Activated naive CD8-positive, alpha-beta T cell treated with anti-CD3 and anti-CD28 coated beads, Interleukin-2, amount 50 U/mL, for 16 hours (primary cell): ENCODE results near the gene CHMP1A.
A peak's percentile ranks its signal among the peaks of the same experiment; 100 is the strongest.
"Not testable (repeated sequence)": the region's sequence is repeated elsewhere in the genome, so short reads cannot be mapped to it uniquely, and the experiment has no call there.

ENCODE experiments used
- DNase-seq: peaks from one replicate; pipeline ENCODE4 v3.0.0-alpha.2; 2020; ENCODE audit warnings: low read depth, low spot score

The CHMP1A gene

DNA sequence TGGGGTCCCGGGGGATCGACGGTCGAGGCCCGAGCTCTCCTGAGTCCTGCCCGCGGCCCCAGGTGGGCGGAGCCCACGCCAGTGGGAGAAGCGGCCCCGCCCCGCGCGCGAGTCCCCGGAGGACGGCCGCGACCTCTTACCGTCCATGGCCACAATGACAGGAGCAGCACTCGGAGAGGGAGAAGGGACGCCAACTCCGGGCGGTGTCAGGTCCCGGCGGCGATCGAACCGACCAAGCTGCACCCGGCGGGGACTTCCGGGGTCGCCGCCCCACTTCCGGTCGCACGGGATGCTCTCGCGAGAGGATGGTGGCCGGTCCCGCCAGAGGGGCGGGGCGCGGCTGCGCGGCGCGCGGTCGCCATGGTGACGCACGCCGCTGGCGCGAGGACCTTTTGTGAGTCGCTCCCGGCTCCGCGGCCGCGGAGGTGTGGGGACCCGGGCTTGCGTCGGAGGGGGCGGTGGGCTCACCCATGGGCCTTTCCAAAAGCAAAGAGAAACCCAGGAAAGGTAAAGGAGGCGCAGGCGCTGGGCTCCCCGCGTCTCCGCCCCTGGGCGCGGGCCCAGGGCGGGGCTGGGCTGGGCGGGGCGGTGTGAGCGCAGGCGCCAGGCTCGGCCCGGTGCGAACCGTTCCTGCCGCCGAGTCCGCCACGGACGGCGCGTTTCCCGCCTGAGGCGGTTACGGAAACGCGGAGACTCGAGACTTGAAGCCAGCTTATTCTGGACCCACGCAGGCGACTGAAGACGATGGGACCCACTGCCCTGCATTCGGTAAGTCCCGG, at the start of gene CHMP1A, which contains the start of gene SPATA33:
TSS of gene CHMP1A (minus strand) at position 267 of the 779 bp plus-strand sequence. CDS start at position 147, 120 bp downstream.
TSS of gene SPATA33 (plus strand) at position 395 of the 779 bp plus-strand sequence. CDS start at position 471, 76 bp downstream.
- peak; percentile 82 for DNase-seq

DNA sequence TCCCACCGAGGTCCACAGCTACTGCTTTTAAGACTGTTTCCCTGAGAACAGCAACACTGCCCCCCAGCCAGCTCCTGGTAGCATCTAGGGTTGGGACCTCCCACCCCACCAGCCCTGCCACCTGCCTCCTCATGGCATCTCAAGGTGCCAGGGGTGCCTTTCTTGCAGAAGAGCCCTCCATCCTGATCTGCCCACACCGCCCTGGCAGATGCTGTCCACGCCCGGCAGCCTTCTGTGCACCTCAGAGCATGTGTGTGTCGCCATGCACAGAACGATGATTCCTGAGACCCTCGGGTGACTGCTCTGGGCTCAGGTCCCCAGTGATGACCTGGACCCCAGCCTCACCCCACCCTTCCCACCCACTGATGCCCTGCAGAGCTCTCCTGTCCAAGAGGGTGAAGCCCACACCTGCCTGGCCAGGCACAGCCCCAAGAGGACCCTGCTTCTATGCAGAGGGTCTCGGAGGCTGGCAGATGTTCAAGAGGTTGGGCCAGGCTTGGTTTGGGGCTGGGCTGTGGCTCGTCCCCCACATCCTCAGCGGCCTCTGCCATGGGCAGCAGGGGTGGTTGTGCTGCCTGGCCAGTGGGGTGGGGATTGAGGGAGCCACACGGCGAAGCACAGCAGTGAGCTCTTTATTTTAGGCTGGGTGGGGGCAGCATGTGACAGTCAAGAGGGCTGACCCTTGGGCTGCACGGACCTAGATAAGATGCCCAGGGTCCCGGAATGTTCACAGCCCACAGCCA, 49.2 kb upstream of the CHMP1A start:
- DNase-seq = no peak

DNA sequence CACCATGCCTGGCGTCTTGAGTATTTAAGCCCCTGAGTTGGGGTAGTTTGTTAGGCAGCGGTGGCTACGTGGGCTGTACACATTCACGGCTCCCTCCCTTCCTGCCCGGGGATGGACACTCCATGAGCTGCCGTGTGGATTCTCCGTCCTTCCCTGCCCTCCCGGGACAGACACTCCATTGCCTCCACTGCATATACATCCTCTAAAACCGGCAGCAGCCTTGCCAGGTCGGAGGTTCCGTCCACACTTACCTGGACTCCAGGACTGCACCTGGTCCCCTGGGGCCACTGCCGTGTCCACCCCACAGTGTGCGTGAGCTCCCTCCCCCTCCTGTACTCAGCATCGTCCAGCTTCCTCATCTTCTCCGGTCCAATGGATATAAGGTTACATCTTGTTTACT, 47.5 kb upstream of the CHMP1A start:
- no peak for DNase-seq

DNA sequence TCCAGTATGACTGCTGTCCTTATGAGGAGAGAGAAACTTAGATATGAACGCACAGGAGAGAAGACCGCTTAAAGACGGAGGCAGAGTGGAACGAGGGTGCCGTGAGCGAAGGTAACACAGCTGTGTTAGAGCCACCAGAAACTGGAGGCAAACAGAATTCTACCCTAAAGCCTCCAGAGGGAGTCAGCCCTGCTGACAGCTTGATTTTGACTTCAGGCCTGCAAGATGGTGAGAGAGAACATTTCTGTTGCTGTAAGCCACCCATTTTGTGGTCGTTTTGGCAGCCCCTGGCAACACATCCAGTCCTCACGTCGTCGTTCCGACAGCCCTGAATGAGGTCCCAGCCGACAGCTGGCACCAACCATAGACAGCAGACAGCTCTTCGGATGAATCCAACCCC, 46.8 kb upstream of the CHMP1A start:
- no peak for DNase-seq

DNA sequence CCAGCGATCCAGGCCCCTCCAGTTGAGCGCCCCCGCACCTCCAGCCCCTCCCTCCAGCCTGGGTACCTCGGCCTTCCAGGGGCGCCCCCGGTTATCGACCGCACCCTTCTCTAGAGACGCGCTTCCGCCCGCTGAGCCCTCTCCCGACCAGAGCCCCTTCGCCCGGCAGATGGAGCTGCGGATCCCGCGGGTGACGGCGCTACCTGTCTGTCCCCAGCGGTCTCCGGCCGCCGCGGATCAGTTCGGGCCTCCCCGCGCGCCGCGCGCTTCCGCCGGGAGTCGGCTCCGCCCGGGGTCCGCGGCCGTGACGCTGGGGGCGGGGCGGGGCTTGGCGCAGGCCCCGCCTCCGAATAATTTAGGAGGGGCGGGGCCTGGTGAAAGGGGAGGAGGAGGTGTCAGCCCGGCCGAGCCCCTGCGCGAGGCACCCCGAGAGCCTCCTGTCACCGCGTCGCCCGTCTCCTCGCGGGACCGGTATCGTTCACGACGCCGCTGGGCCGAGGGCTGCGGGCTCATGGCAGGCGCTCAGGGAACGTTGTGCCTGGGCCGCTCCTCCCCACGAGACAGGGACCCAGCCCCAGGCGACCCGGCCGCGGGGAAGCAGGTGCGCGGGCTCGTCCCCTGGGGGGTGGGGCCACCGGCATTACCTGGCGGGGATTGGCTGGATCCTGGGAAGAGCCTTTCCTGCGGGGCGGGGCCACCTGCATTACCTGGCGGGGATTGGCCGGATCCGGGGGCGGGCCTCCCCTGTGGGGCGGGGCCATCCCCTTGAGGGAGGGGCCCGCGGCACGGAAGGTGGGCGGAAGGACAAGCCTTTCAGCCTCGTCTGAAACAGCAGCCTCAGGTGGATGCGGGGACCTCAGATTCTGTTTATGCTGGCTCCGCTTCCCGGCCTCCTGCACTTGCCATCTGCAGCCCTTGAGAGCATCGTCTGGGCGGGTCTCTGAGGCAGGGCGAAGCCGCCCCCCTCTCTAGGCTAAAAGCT, 44.2 kb upstream of the CHMP1A start, which contains the start of gene SPATA2L:
TSS of gene SPATA2L (minus strand) at position 281 of the 982 bp plus-strand sequence. CDS start 473 bp downstream, outside the sequence.
- peak; percentile 95 for DNase-seq

DNA sequence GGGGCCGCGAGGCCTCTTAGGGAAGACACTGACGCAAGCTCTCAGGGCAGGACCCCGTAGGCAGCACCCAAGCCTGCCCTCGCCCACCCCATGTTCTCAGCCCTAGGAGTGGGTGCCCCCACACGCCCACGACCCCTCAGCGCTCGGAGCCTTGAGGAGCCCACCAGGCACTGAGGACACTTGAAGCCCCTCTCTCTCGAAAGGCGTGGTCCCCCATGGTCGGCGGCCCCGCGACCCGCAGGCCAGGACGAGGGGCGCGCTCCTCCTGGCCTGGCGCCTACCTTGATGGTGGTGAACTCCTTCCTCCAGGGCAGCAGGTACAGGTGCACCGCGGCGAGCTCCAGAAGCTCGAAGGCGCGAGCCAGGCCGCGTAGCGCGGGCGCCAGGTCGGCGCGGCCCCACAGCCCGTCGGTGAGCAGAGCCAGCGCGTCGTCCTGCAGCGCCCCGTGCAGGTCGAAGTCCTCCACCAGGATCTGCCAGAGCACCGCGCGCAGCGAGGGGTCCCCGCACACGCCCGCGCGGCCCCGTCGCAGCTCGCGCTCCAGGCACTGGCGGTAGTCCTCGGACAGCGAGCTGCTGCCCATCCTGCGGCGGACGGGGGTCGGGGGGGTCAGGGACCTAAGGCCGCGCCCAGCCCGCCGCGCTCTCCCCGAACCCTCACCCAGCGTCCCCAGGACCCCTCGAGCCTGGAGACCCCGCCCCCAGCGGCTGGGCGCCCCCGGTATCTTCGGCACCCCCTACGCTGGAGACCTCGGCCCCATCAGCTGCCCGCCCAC, 43.3 kb upstream of the CHMP1A start:
- DNase-seq = no peak

DNA sequence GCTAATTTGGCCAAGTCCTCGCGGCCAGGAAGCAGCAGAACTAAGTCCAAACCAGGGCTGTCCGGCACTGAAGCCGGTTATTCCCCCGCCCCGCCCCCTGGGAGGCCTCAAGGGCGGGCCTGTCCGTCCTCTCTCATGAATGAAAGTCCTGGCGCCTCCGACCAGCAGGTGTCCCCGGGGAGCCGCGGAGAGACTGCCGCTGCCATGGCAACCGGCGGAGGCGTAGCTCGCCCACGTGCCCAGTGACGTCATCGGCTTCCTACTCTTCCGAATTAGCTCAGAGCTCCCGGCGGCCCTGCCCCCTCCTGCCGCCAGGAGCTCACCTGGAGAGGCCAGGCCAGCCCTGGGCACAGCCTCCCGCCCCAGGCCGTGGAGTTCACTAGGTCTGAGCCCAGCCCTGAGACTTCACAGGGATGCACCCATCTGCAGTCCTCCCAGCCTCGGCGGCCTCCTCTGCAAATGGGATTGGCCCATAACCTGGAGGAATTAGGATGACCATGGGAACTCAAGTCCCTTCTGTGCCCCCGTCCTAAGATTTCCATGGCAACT, 42.7 kb upstream of the CHMP1A start:
- DNase-seq = peak; percentile 87

DNA sequence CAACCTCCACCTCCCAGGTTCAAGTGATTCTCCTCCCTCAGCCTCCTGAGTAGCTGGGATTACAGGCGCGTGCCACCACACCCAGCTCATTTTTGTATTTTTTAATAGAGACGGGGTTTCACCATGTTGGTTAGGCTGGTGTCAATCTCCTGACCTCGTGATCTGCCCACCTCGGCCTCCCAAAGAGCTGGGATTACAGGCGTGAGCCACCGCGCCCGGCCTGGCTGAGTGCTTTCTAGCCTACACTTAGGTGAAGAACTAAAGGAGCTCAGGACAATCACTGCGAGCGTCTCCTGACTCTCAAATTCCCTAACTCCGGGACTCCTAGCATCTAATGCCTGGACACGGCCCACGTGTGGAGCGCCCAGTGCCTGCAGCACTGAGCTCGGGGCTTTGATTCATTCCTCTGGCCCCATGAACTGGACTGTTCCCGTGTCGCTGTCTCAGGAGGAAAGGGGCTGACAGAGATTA, 42.2 kb upstream of the CHMP1A start:
- not testable (repeated sequence) for DNase-seq

DNA sequence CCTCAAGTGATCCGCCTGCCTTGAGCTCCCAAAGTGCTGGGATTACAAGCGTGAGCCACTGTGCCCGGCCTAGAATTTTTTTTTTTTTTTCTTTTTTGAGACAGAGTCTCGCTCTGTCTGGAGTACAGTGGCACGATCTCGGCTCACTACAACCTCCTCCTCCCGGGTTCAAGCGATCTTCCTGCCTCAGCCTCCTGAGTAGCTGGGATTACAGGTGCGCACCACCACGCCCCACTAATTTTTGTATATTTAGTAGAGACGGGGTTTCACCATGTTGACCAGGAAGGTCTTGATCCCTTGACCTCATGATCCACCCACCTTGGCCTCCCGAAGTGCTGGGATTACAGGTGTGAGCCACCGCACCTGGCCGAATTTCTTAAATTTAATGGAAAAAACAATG, 41.2 kb upstream of the CHMP1A start:
- not testable (repeated sequence) for DNase-seq

DNA sequence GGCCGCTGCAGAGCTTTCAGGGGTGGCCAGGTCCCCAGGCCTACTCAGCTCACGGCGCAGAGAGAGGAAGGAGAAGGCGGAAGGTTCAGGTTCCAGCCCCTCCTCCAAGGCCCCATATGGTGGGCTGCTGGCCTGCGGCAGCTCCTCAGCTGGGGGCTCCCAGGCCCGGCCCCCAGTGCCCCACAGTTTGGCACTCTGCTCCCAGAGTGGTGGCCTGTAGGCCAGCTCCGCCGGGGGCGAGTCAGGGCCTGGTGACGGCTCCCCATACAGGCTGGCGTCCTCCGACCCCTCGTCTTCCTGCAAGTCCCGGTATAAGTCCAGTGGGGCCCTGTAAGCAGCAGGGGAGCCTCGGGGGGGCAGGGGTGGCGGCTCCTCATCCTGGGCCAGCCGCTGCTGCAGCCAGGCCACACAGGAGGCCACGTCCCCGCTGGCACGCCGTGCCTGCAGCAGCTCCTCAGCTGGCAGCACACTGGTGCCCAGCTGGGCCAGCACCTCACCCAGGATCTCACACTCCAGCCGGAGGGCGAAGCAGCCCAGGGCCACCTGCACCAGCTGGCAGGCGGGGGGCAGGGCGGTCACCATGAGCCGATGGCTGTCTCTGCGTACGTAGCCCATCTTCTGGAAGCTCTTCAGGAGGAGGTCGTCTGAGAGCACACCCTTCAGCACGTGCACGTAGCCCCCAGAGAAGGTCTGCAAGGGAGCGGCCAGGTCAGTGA, 40.3 kb upstream of the CHMP1A start:
- DNase-seq = no peak

DNA sequence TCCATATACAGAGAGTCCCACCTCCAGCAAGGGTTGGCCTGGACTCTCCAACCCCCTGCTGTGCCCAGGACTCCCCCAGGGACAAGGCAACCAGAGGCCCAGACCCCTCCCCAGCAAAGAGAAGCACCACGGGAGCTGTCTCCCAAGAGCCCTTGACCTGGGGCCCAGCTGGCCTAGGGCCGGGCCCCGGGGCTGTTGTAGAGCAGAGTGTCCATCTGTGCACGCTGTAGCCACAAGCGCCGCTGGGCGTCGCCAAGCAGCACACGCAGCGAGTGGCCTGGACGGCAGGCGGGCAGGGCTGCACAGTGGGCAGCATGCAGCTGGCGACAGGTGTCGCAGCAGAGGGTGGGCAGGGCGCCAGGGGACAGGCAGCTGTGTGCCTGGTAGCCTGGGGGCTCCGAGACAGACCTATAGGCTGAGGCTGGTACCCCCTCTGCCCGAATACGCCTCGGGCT, 39.7 kb upstream of the CHMP1A start:
- no peak for DNase-seq

DNA sequence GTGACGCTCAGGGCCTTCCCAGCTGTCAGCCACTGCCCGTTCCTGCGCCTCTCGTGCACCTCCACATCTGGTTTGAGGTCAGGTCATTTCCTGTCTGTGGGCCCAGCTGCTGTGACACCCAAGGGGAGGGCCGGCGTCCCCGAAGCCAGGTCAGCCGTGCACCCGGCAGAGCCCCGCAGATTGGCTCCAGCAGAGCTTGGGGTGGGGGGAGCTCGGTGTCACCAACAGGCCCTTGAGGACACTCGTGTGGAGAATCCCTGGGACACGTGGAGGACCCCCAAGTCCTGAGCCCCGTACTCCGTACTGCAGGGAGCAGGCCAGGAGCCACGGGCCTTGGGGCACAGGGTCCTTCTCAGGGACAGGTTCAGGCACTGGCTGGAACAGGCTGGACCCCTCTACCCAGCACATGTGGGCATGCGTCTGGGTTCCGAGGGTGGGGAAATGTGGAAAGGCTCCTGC, 39.2 kb upstream of the CHMP1A start:
- no peak for DNase-seq

DNA sequence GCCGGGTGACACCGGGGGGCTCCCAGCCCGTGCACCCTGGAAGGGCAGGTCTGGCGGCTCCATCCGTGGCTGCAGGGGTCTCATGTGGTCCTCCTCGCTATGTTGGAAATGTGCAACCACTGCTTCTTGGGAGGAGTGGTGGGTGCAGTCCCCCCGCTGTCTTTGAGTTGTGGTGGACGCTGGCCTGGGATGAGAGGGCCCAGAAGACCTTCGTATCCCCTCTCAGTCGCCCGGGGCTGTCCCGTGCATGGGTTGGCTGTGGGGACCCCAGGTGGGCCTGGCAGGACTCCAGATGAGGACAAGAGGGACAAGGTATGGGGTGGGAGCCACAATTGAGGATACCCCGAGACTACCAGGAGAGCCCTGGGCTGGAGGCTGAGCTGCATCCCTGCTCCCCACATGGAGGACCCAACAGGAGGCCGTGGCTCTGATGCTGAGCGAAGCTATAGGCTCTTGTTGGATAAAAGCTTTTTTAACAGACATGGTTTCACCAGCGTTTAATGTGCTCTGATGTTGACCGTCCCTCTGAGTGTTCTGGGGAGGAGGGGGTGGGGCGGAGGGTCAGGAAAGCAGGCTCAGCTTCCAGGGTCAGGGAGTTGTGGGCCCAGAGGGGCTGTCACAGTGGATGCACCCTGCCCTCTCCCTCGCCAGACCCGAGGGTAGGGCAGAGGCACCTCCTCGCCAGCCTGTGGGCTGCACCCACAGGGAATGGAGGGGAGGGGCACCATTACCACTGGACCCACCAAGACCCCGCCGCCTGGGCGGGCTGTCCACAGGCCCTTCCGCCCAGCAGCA, 38.6 kb upstream of the CHMP1A start:
- DNase-seq = no peak

DNA sequence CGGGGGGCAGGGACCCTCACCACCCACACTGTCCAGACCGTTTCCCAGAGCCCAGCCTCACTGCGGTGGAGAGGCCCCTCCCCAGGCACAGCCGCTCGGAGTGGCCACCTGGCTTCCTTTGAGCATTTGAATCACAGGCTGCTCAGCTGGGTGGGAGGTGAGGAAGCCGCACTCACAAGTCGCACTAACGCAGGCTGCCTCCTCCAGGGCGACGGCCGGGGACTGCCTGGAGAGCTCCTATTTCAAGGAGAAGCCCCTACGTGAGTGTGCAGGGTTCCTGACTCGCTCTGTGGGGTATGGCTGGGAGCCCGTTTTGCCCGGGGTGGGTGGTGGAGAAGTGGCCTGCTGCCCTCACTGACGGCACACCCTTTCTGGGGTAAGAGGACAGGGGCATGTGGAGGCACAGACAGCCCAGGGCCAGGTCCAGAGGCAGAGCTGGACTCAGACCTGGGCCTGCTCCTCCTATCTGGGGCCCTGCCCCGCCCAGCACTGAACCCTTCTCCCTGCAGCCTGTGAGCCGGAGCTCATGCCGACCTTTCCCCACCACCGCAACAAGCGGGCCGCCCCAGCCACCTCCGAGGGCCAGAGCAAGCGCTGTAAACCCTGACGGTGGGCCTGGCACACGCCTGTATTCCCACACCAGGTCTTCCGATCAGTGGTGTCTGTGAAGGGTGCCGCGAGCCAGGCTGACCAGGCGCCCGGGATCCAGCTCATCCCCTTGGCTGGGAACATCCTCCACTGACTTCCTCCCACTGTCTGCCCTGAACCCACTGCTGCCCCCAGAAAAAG, 37.8 kb upstream of the CHMP1A start:
- no peak for DNase-seq

DNA sequence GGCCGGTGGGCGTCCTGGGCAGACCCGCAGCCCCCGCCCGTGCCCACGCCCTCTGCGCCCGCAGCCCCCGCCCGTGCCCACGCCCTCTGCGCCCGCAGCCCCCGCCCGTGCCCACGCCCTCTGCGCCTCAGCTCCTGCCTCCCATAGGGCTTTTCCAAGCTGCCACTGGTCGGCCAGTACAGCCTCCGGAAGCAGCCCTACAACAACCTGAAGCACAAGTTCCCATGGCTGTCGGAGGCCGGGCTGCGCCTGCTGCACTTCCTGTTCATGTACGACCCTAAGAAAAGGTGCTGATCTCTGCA, 37.2 kb upstream of the CHMP1A start:
- DNase-seq = not testable (repeated sequence)

DNA sequence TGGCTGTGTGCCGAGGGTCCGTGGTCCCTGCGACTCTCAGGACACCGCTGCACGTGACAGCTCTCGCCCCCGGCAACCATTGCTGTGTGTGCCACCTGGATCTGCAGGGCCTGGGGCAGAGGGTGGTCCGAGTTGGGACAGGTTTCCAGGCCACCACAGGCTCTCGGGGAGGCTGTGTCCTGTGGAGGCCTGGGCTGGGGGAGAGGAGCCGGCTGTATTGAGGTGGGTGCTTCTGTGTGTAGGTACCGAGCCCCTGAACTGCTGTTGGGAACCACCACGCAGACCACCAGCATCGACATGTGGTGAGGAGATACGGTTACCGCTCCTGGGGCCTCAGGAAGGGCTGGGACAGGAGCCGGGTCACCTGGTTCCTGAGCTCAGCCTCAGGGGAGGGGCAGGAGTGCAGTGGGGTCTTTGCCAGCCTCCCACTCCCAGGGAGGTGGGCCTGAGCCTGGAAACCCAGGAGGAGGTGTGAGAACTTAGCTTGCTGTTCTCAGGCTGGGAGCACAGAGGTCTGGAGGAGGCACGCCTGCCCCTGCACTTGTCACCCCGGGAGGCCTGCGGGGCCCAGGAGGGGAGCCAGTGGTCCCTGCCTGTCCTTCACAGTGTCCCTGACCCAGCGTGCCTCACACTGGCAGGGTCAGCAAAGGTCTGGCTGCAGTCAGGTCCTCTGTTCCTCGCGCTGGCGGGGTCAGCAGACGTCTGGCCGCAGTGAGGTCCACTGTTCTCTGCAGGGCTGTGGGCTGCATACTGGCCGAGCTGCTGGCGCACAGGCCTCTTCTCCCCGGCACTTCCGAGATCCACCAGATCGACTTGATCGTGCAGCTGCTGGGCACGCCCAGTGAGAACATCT, 36.6 kb upstream of the CHMP1A start:
- no peak for DNase-seq

DNA sequence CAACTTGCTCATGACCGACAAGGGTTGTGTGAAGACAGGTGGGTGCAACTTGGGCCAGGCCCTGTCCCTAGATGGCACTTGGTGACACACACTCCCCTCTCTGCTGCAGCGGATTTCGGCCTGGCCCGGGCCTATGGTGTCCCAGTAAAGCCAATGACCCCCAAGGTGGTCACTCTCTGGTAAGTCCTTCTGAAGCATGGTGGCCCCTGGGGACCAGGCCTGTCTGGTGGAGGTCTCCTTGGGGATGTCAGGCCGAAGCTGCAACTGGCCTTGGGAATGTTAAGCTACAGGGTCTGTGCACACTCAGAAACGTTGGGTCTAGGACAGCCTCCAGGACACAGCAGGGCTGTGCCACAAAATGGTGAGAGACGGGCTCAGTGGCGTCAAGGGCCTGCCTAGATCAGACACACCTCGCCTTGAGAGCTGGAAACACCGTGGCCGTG, 35.8 kb upstream of the CHMP1A start:
- DNase-seq = no peak
